ENCODE data around the gene ERC2. TPM values are rescaled to one million over a fixed set of nuclear protein-coding genes. Genes with fewer than 3 reads are reported as not detected.
"Not testable (repeated sequence)": the region's sequence is repeated elsewhere in the genome, so short reads cannot be mapped to it uniquely, and the experiment has no call there.

Gene ERC2
- total RNA-seq, 2 experiments from 2014 or later = not detected

GRCh38 chr3:56294286-56294685 is 174.0 kb downstream of the ERC2 start:
- no peak for DNase-seq
- POLR2A ChIA-PET = no interaction called here
- Mint-ChIP-seq H3K4me1 (ENCODE audit: low read depth) (peaks cover 6% of the 10 kb centered on the region), H3K4me3 (no peak overlapping the region), H3K9me3 (no peaks in the 10 kb centered on the region), H3K27me3 (peaks cover 7% of the 10 kb centered on the region), H3K36me3 (no peaks in the 10 kb centered on the region), H3K27ac (no peak overlapping the region)
- intact Hi-C loops (cut with micrococcal nuclease) = no loop called here
- CTCF ChIA-PET = interaction anchor here (0.9 kb wide), 1 partner anchor 9 kb away, joined by 3 read pairs; no protein-coding TSS in a partner anchor

DNA sequence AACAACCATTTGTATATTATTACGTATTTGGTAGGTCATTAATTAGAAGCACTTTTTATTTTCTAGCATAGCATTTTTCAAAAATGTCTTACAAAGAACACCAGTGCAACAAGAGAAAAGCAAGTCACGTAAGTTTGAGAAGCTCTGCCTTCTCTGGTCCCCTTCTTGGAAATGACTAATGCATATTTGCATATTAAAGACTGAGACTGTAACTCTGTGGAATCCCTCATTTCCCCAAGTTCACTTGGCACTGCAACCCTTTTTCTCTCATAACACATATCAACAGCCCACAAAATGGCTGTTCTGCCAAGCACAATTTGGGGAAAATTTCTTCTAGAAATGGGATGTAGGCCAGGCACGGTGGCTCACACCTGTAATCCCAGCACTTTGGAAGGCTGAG is 176.3 kb downstream of the ERC2 start:
- DNase-seq = no peak
- H3K9me3 Mint-ChIP-seq = no peaks in the 10 kb centered on the region
- H3K4me3 Mint-ChIP-seq = no peak overlapping the region
- H3K27ac Mint-ChIP-seq = no peak overlapping the region
- no peaks in the 10 kb centered on the region for H3K36me3 Mint-ChIP-seq
- intact Hi-C loops (cut with micrococcal nuclease) = no loop called here
- H3K27me3 Mint-ChIP-seq = peaks cover 6% of the 10 kb centered on the region
- peaks cover 6% of the 10 kb centered on the region for H3K4me1 Mint-ChIP-seq (ENCODE audit: low read depth)
- CTCF ChIA-PET = no interaction called here
- POLR2A ChIA-PET = interaction anchor here (0.7 kb wide), 1 partner anchor 534 kb away, joined by 6 read pairs; no protein-coding TSS in a partner anchor

- Mint-ChIP-seq H3K4me3 (no peak overlapping the region), H3K9me3 (no peaks in the 10 kb centered on the region), H3K36me3 (no peaks in the 10 kb centered on the region), H3K4me1 (ENCODE audit: low read depth) (peaks cover 6% of the 10 kb centered on the region), H3K27ac (no peak overlapping the region), H3K27me3 (peaks cover 6% of the 10 kb centered on the region)
- intact Hi-C loops (cut with micrococcal nuclease) = no loop called here
- peak; percentile 13 for DNase-seq
- ChIA-PET CTCF (no interaction called here), POLR2A (no interaction called here)
Observed at GRCh38 chr3:56291244-56291680, 177.0 kb downstream of the ERC2 start.

DNA sequence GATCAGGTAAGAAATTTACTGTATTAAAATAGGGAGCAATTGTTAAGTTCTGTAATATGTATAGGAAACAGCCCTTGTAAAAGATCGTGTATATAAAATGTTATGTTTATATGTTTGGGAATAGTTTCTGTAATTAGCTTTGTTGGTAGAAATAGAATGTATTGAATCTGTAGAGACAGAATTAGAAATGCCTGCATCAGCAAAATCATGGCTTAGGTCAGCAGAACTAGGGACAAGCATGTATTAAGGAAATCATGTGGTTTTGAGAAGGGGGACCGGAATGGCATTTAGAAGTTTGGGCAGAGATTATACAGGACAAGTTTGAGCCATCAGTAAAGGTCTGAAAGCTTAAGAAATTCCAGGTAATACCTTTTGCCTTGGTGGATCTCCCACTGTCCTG is 177.9 kb downstream of the ERC2 start:
- ChIA-PET POLR2A (no interaction called here), CTCF (no interaction called here)
- Mint-ChIP-seq H3K27me3 (peaks cover 9% of the 10 kb centered on the region), H3K27ac (no peak overlapping the region), H3K4me1 (ENCODE audit: low read depth) (peaks cover 6% of the 10 kb centered on the region), H3K4me3 (no peak overlapping the region), H3K9me3 (no peaks in the 10 kb centered on the region), H3K36me3 (no peaks in the 10 kb centered on the region)
- no peak for DNase-seq
- intact Hi-C loops (cut with micrococcal nuclease) = no loop called here

- H3K36me3 Mint-ChIP-seq = no peaks in the 10 kb centered on the region
- no peaks in the 10 kb centered on the region for H3K9me3 Mint-ChIP-seq
- DNase-seq = no peak
- H3K27me3 Mint-ChIP-seq = peaks cover 9% of the 10 kb centered on the region
- H3K4me1 Mint-ChIP-seq (ENCODE audit: low read depth) = peaks cover 6% of the 10 kb centered on the region
- ChIA-PET POLR2A (no interaction called here), CTCF (no interaction called here)
- intact Hi-C loops (cut with micrococcal nuclease) = no loop called here
- no peak overlapping the region for H3K27ac Mint-ChIP-seq
- H3K4me3 Mint-ChIP-seq = no peak overlapping the region
Observed at GRCh38 chr3:56288258-56288657, 180.0 kb downstream of the ERC2 start.

- Mint-ChIP-seq H3K36me3 (no peaks in the 10 kb centered on the region), H3K27ac (no peak overlapping the region), H3K4me3 (no peak overlapping the region), H3K4me1 (ENCODE audit: low read depth) (no peaks in the 10 kb centered on the region), H3K9me3 (no peaks in the 10 kb centered on the region), H3K27me3 (peaks cover 8% of the 10 kb centered on the region)
- ChIA-PET POLR2A (no interaction called here), CTCF (no interaction called here)
- intact Hi-C loops (cut with micrococcal nuclease) = no loop called here
- no peak for DNase-seq
Observed at GRCh38 chr3:56282341-56282740, 185.9 kb downstream of the ERC2 start.

DNA sequence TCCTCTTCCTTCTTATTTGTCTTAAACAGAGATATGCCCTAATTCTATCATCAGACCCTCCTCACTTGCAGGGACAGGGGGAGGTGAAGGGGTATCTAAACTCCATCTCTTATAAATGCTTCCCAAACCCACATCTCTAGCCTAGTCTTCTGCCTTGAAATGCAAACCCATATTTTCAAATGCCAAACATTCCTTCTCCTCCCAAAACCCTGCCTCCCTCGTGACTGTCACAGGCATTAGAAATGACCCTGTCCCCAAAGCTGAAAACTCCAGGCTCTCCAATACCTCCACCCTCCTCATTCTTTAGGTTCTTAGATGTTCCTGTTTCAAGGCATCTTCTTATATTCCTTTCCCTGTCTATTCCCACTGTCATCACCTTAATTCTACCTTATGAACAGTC is 191.0 kb downstream of the ERC2 start:
- no peaks in the 10 kb centered on the region for H3K9me3 Mint-ChIP-seq
- DNase-seq = no peak
- H3K4me3 Mint-ChIP-seq = no peak overlapping the region
- no peak overlapping the region for H3K27ac Mint-ChIP-seq
- no peaks in the 10 kb centered on the region for H3K36me3 Mint-ChIP-seq
- intact Hi-C loops (cut with micrococcal nuclease) = no loop called here
- POLR2A ChIA-PET = no interaction called here
- CTCF ChIA-PET = no interaction called here
- H3K4me1 Mint-ChIP-seq (ENCODE audit: low read depth) = no peaks in the 10 kb centered on the region
- no peaks in the 10 kb centered on the region for H3K27me3 Mint-ChIP-seq

DNA sequence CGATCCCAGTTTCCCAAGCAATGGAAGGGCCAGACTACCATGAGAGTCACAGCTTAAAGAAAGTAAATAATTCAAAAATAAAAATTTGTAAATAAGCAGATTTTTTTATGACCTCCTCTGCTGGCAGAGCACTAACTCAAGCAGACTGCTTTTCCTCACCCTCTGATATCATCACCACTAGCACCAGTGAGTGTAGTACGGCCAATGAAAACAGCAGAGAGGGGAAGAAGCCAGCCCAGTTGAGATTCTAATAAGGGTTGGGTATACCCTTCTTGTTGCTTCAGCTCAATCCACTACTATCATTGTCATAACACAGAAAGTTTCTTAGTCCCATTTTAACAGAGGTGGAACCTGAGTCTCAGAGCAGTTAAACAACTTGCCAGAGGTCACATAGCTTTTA is 193.1 kb downstream of the ERC2 start:
- H3K9me3 Mint-ChIP-seq = no peaks in the 10 kb centered on the region
- no peaks in the 10 kb centered on the region for H3K27me3 Mint-ChIP-seq
- no peak overlapping the region for H3K27ac Mint-ChIP-seq
- CTCF ChIA-PET = no interaction called here
- POLR2A ChIA-PET = no interaction called here
- no peak for DNase-seq
- intact Hi-C loops (cut with micrococcal nuclease) = no loop called here
- no peak overlapping the region for H3K4me3 Mint-ChIP-seq
- H3K4me1 Mint-ChIP-seq (ENCODE audit: low read depth) = no peaks in the 10 kb centered on the region
- no peaks in the 10 kb centered on the region for H3K36me3 Mint-ChIP-seq

DNA sequence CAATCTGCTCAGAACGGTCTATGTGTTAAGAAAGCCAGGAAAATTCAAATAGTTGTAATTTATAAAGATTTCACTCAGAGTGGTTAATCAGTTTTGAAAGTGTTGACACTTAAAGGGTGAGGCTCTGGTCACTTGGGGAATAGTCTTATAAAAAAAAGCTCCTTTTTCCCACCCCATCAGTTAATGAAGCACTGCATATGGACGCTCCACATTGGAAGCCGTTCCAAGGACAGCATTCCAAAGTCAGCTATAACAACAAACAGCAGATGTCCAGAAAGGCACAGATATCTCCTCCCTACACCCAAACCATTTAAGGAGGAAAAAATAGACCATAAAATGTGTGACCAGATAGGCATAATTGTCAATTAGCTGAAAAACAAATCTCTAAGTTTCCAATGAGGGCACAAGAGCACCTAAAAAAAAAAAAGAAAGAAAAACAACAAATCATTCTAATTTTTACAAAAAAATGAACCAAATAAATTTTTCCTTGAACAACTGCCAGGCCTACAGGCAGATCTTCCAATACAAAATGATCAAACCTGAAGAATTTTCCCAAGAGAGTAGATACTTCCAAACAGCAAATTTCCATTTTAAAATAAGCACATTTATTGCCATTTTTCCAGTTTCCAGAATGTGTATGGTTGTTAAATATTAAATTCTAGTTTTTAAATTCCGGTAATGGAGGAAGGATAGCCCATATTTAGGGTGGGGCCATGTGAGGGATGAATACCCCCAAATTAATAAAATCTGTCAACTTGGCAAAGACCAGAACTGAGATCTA is 198.3 kb downstream of the ERC2 start:
- H3K4me3 Mint-ChIP-seq = no peak overlapping the region
- H3K36me3 Mint-ChIP-seq = no peaks in the 10 kb centered on the region
- CTCF ChIA-PET = no interaction called here

DNA sequence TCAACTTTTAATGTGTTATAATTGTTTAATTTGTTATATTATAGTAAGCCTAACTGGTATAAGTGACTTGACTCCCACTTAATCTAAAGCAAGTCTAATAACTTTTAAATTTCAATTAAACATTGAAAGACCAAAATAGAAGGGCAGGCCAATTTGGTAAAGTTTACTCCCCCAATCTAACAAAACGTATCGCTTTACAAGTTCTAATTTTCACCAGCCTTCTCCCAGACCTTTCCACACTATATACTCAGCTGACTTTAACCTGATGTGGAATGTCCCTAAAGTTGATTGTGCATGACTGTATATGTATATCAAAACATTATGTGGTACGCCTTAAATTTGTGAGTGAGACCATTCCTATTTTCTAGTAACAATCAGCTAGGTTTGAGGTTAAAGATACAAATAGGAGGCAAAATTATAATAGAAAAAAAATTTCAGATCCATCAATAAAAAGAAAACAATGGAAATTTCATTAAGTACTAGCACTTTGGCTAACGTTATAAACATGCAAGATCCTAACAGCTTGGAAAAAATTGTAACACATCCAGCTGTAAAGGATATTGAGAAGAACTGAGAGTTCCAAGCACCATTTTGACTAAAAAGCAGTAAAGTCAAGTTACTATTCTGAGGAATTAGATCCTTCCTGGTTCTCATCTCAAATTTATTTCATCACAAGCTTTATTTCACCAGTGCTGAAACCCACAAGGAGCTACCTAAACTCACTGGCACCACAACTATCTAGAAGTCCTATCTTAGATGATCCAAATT is 199.5 kb downstream of the ERC2 start:
- ChIA-PET CTCF (no interaction called here), POLR2A (no interaction called here)
- DNase-seq = no peak
- Mint-ChIP-seq H3K4me3 (no peak overlapping the region), H3K9me3 (no peaks in the 10 kb centered on the region), H3K27me3 (no peaks in the 10 kb centered on the region), H3K4me1 (ENCODE audit: low read depth) (no peaks in the 10 kb centered on the region), H3K36me3 (no peaks in the 10 kb centered on the region), H3K27ac (no peak overlapping the region)
- intact Hi-C loops (cut with micrococcal nuclease) = no loop called here

More for the DNA sequence above, 198.3 kb downstream of the ERC2 start:
- intact Hi-C loops (cut with micrococcal nuclease) = no loop called here
- no peak for DNase-seq
- POLR2A ChIA-PET = no interaction called here
- no peaks in the 10 kb centered on the region for H3K9me3 Mint-ChIP-seq
- H3K4me1 Mint-ChIP-seq (ENCODE audit: low read depth) = no peaks in the 10 kb centered on the region
- no peaks in the 10 kb centered on the region for H3K27me3 Mint-ChIP-seq
- no peak overlapping the region for H3K27ac Mint-ChIP-seq

DNA sequence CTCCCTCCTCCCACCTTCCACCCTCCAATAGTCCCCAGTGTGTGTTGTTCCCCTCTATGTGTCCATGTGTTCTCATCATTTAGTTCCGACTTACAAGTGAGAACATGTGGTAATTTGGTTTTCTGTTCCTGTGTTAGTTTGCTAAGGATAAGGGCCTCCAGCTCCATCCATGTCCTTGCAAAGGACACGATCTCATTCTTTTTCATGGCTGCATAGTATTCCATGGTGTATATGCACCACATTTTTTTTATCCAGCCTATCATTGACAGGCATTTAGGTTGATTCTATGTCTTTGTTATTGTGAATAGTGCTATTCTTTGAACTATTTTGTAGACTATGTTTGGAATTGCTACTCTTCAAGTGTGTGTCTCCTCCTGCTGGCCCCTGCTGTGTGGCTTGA is 206.4 kb downstream of the ERC2 start:
- H3K36me3 Mint-ChIP-seq; H3K27me3 Mint-ChIP-seq; POLR2A ChIA-PET; intact Hi-C loops (cut with micrococcal nuclease); DNase-seq; H3K4me3 Mint-ChIP-seq; H3K27ac Mint-ChIP-seq; H3K9me3 Mint-ChIP-seq; H3K4me1 Mint-ChIP-seq (ENCODE audit: low read depth): not testable (repeated sequence)
- CTCF ChIA-PET = interaction anchor here (3.4 kb wide), 1 partner anchor 10 kb away, joined by 12 read pairs; no protein-coding TSS in a partner anchor

DNA sequence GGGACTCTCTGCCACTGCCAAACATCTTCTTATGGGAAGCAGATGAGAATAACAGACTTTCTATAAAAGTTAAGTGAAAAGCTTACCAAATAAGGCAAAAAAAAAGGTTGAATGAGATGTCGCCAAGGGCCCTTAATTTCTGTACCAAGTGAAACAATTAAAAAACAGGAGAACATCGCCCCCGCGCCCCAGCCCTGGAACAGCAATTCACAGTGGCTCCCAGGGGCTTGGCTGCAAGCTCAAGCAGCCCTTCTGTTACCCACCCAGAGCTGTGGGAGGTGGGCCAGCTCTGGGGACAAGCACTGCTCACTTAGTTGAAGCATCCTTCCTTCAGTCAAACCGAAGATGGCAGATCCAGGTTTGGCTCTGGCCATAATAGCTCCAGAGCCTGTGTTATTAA is 208.0 kb downstream of the ERC2 start:
- Mint-ChIP-seq H3K36me3 (no peaks in the 10 kb centered on the region), H3K27ac (no peak overlapping the region), H3K4me1 (ENCODE audit: low read depth) (no peaks in the 10 kb centered on the region), H3K4me3 (no peak overlapping the region), H3K9me3 (no peaks in the 10 kb centered on the region), H3K27me3 (peaks cover 5% of the 10 kb centered on the region)
- no peak for DNase-seq
- CTCF ChIA-PET = interaction anchor here (3.4 kb wide), 1 partner anchor 9 kb away, joined by 12 read pairs; no protein-coding TSS in a partner anchor
- intact Hi-C loops (cut with micrococcal nuclease) = no loop called here
- POLR2A ChIA-PET = no interaction called here

DNA sequence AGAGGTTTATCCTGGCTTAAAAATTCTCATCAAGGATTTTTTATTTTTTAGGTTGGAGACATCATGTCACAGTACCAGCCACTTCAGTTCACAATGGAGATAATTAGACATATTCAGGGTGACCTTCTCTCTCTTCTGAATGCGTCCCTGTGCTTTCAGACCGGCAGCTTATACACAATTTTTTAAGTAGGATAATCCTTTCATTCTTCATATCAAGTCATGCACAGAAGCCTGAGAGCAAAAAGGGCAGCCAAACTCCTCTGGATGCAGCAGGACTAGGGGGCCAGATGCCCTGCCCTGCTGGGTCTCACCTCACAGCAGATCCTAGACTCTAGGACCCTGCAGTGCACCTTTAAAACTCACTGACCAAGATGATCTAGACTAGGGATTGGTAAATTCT is 210.4 kb downstream of the ERC2 start:
- intact Hi-C loops (cut with micrococcal nuclease) = loop anchor here (10.0 kb wide), 1 partner anchor 1403 kb away; no protein-coding TSS in a partner anchor
- no peak overlapping the region for H3K27ac Mint-ChIP-seq

More for the DNA sequence above, 210.4 kb downstream of the ERC2 start:
- Mint-ChIP-seq H3K9me3 (no peaks in the 10 kb centered on the region), H3K27me3 (peaks cover 5% of the 10 kb centered on the region), H3K36me3 (no peaks in the 10 kb centered on the region), H3K4me1 (ENCODE audit: low read depth) (no peaks in the 10 kb centered on the region), H3K4me3 (no peak overlapping the region)
- no peak for DNase-seq
- POLR2A ChIA-PET = no interaction called here
- CTCF ChIA-PET = no interaction called here
